HG03045 (cell line): ENCODE results near the gene MEIS3.
"Not testable (repeated sequence)": the region's sequence is repeated elsewhere in the genome, so short reads cannot be mapped to it uniquely, and the experiment has no call there.

ENCODE experiments used
- ATAC-seq: cut with Tn5 transposase; IDR thresholded peaks from one replicate; pipeline ENCODE4 v1.9.1; 2021; ENCODE audit warnings: mild to moderate bottlenecking, moderate library complexity; ENCODE audit not compliant: unreplicated experiment

The MEIS3 gene

DNA sequence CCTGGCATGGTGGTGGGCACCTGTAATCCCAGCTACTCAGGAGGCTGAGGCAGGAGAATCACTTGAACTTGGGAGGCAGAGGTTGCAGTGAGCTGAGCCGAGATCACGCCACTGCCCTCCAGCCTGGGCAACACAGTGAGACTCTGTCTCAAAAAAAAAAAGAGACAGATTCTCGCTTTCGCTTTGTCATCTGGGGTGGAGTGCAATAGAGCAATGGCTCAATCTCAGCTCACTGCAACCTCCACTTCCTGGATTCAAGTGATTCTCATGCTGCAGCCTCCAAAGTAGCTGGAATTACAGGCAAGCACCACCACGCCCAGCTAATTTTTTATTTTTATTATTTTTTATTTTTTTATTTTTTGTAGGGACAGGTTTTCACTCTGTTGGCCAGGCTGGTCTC, 30.6 kb downstream of the MEIS3 start:
- ATAC-seq, result not testable (repeated sequence)

DNA sequence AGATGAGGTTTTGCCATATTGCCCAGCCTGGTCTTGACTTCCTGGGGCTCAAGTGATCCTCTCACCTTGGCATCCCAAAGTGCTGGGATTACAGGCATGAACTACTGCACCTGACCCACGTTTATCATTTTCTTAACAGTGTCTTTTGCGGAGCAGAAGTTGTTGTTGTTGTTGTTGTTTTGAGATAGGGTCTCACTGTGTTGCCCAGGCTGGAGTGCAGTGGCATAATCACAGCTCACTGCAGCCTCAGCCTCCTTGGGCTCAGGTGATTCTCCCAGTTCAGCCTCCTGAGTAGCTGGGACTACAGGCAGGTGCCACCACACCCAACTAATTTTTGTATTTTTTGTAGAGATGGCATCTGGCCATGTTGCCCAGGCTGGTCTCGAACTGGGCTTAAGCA, 31.7 kb downstream of the MEIS3 start:
- ATAC-seq, result not testable (repeated sequence)

- not testable (repeated sequence) for ATAC-seq
Measured at GRCh38 chr19:47386582-47386981, 32.7 kb downstream of the MEIS3 start.

- not testable (repeated sequence) for ATAC-seq
Measured at GRCh38 chr19:47384533-47384932, 34.8 kb downstream of the MEIS3 start.

- not testable (repeated sequence) for ATAC-seq
Measured at GRCh38 chr19:47383890-47384289, 35.4 kb downstream of the MEIS3 start.

DNA sequence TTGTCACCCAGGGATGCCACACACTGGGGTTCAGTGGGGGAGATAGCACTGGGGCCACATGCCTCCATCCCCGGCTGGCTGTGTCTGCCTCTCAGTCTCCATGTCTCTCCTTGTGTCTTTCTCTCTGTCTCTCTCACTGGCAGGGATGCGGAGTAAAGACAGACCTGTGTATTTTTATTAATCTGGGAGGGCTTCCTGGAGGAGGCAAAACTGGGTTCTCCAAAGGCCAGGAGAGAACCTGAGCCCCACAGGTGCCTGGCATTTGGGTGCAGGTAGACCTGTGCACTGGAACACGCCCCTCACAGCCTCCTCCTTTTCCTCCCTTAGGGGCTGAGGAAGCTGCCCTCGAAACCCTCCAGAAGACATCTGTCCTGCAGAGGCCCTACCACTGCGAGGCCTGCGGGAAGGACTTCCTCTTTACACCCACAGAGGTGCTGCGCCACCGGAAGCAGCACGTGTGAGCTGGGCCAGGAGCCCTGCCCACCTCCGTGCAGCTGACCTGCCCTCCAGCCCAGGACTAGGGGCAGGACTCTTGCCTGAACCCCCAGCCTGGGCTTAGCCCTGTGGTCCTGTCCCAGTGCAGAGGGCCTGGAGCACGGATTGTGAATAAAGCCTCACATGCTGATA, 37.6 kb downstream of the MEIS3 start:
- no peak for ATAC-seq

- no peak for ATAC-seq
Measured at GRCh38 chr19:47381121-47381520, 38.2 kb downstream of the MEIS3 start.

GRCh38 chr19:47380559-47380958, 38.8 kb downstream of the MEIS3 start:
- no peak for ATAC-seq

DNA sequence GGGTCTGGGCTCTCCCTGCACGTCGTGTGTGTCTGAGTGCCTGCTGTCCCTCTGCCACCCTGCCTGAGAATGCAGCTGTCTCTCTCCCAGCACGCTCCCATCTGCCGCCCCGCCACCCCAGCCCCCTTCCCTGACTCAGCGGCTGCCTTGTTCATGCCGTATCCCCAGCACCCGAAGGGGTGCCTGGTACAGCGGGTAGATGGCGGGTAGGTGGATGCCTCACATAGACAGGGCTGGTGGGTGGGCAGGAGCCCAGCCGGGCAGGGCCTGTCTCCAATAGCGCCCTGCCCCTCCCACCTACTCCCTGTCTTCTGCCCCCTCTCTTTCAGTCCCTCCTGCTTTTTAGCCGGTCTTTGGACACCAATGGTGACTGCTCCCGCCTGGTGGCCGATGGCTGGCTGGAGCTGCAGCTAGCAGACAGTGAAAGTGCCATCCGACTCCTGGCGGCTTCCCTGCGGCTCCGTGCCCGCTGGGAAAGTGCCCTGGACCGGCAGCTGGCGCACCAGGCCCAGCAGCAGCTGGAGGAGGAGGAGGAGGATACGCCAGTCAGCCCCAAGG, 39.9 kb downstream of the MEIS3 start:
- no peak for ATAC-seq

GRCh38 chr19:47378246-47378645, 41.1 kb downstream of the MEIS3 start:
- ATAC-seq, result no peak

GRCh38 chr19:47377801-47378200, 41.5 kb downstream of the MEIS3 start:
- no peak for ATAC-seq

- ATAC-seq, result no peak
Measured at GRCh38 chr19:47377208-47377701, 42.1 kb downstream of the MEIS3 start.

GRCh38 chr19:47376589-47377144, 42.7 kb downstream of the MEIS3 start:
- ATAC-seq, result no peak

DNA sequence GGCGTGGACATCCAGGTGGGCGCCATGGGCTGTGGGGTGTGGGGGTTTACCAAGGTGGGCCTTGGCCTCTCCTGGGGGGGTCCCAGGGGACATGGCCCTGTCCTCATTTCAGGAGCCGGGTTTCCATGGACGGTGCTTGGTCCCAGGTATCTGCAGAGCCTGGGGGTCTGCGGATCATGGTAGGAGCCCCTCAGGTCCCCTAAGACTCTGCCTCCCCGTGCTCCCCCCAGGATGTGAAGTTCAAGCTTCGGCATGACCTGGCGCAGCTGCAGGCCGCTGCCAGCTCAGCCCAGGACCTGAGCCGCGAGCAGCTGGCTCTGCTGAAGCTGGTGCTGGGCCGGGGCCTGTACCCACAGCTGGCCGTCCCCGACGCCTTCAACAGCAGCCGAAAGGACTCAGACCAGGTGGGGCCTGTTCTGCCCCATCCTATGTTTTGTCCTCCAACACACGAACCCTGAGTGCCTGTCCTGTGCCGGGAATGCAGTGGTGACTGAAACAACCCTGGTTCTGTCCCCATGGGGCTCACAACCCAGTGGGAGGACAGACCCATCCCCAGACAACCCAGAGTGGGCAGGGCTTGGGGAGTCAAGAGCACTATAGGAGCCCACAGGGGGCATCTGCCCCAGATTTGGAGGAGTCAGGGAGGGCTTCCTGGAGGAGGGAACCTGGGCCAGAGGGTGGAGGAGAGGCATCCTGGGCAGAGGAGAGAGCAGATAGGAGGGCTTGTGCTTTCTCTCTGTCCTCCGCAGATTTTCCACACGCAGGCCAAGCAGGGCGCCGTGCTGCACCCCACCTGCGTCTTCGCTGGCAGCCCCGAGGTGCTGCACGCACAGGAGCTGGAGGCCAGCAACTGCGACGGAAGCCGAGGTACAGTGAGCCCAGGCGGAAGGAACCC, 43.4 kb downstream of the MEIS3 start:
- no peak for ATAC-seq

DNA sequence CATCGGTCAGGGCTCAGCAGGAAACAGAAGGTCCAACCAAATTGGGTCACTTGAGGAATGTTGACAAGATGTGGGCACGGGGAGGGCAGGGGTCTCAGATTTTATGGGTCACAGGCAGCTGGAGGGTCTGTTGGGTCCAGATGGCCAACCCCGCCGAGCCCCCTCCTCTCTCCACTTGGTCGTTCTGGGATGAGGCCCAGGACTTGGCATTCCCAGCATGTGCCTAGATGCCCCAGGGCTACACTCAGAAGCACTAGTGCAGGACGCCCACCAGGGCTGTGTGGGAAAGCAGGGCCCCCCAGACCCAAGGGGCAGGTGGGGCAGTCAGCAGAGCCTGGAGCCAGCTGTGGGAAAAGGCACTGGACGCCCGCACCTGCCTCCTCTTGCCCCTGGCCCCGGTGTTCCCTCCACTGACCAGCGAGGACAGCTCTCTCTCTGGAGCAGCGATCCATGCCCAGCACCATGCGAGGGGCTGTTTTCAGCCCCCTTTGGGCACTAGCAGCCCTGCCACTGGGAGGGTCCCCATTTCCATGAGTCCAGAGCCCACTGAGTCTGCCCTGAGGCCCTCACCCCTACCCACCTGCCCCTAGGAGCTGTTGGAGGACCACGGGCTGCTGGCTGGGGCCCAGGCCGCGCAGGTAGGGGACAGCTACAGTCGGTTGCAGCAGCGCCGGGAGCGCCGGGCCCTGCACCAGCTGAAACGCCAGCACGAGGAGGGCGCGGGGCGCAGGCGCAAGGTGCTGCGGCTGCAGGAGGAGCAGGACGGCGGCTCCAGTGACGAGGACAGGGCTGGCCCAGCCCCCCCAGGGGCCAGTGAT, 44.2 kb downstream of the MEIS3 start:
- ATAC-seq, result no peak

- ATAC-seq, result no peak
Measured at GRCh38 chr19:47373246-47374240, 45.8 kb downstream of the MEIS3 start.

GRCh38 chr19:47372603-47373002, 46.7 kb downstream of the MEIS3 start:
- no peak for ATAC-seq

DNA sequence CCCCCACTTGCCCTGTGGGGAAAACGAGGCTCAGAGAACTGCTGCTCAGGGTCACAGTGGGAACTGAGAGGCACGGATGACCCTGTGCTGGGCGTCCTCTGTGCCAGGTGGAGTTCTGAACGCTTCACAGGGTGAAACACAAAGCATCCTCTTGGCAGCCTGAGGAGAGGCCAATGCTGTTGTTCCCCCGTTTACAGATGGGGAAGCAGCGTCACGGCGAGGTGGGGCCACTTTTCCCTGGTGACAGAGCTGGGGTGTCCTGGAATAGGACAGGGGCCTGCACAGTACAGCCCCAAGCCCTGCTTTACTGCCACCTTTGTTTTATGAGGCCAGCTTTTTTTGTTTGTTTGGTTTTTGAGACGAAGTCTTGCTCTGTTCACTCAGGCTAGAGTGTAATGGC, 48.1 kb downstream of the MEIS3 start:
- no peak for ATAC-seq

GRCh38 chr19:47370045-47370611, 49.2 kb downstream of the MEIS3 start:
- no peak for ATAC-seq
